ENCODE data around the gene RIMS4.

DNA sequence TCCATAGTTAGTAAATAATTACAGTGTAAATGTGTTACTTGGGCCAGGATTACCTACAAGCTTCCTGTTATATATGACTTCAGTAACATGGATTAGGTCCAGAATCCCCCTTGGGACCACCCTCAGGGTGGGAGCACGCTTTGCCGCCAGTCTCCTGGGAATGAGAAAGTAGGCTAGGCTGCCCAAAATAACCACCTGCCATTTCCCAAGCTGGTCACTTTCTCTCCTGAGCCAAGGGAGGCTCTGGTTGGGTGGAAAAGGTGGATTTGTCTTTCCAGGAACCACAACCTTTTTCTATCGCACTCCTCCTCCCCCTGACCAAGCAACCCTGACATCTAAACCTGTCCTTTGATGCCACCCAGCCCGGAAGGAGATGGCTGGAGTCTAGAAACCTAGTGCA, 9.6 kb upstream of the RIMS4 start:
- TF ChIP-seq, protein P1, sequence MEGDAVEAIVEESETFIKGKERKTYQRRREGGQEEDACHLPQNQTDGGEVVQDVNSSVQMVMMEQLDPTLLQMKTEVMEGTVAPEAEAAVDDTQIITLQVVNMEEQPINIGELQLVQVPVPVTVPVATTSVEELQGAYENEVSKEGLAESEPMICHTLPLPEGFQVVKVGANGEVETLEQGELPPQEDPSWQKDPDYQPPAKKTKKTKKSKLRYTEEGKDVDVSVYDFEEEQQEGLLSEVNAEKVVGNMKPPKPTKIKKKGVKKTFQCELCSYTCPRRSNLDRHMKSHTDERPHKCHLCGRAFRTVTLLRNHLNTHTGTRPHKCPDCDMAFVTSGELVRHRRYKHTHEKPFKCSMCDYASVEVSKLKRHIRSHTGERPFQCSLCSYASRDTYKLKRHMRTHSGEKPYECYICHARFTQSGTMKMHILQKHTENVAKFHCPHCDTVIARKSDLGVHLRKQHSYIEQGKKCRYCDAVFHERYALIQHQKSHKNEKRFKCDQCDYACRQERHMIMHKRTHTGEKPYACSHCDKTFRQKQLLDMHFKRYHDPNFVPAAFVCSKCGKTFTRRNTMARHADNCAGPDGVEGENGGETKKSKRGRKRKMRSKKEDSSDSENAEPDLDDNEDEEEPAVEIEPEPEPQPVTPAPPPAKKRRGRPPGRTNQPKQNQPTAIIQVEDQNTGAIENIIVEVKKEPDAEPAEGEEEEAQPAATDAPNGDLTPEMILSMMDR (IDR thresholded peaks at IDR 0.05; ENCODE audit: low read length), result no peak
- TF ChIP-seq EZH2 (optimal IDR thresholded peaks at IDR 0.05; ENCODE audit: low read depth, low read length), result no peak
- no peak for TF ChIP-seq EZH2phosphoT487 (IDR thresholded peaks at IDR 0.05; ENCODE audit: low read length)

Data from MM.1S (cell line).